Left hindlimb (tissue), 1 donor: ENCODE data around the gene HBP1.
"Not testable (repeated sequence)": the region's sequence is repeated elsewhere in the genome, so short reads cannot be mapped to it uniquely, and the experiment has no call there.

ENCODE experiments used
- DNase-seq: peaks from one replicate; pipeline ENCODE4 v3.0.0-alpha.2; 2018

HBP1 gene

GRCh38 chr7:107230334-107230733 is 61.5 kb downstream of the HBP1 start:
- DNase-seq: no peak

GRCh38 chr7:107232568-107233090 is 63.8 kb downstream of the HBP1 start:
- no peak for DNase-seq

- no peak for DNase-seq
Measured at GRCh38 chr7:107233174-107233573, 64.4 kb downstream of the HBP1 start.

GRCh38 chr7:107233981-107234380 is 65.2 kb downstream of the HBP1 start:
- no peak for DNase-seq

- no peak for DNase-seq
Measured at GRCh38 chr7:107234436-107234835, 65.6 kb downstream of the HBP1 start.

- no peak for DNase-seq
Measured at GRCh38 chr7:107236862-107237261, 68.1 kb downstream of the HBP1 start.

GRCh38 chr7:107237451-107237850 is 68.6 kb downstream of the HBP1 start:
- no peak for DNase-seq

- DNase-seq: no peak
Measured at GRCh38 chr7:107242267-107242666, 73.5 kb downstream of the HBP1 start.

- no peak for DNase-seq
Measured at GRCh38 chr7:107244613-107245012, 75.8 kb downstream of the HBP1 start.

GRCh38 chr7:107246836-107247235 is 78.0 kb downstream of the HBP1 start:
- DNase-seq: not testable (repeated sequence)

- no peak for DNase-seq
Measured at GRCh38 chr7:107248551-107249316, 79.9 kb downstream of the HBP1 start.

- DNase-seq: no peak
Measured at GRCh38 chr7:107251963-107252362, 83.2 kb downstream of the HBP1 start.
